Measurements from ENCODE around the gene SEMA5A. TPM values are rescaled to one million over a fixed set of nuclear protein-coding genes. Genes with fewer than 3 reads are reported as not detected.

The SEMA5A gene
- polyA plus RNA-seq, 1 donor (not counting 4 experiments of a cell fraction or from before 2014, with no cell fraction given), result 0.16 TPM

DNA sequence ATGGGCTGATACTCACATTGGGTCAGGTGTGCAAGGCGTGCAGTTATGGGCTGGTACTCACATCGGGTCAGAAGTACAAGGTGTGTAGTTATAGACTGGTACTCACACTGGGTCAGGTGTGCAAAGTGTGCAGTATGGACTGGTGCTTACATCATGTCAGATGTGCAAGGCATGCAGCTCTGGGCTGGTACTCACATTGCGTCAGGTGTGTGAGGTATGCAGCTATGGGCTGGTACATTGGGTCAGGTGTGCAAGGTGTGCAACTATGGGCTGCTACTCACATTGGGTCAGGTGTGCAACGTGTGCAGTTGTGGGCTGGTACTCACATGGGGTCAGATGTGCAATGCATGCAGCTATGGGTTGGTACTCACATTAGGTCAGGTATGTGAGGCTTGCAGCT is 213.8 kb downstream of the SEMA5A start:
- Histone ChIP-seq H3K4me3 (ENCODE audit: control insufficient read depth in 2 of 3, extremely low read depth in 1 of 3, insufficient read depth in 2 of 3, low read depth in 1 of 3, low read length in 3 of 3) (no peak overlapping the region), H3K4me2 (ENCODE audit: control insufficient read depth, extremely low read depth, insufficient read depth, low read depth, low read length) (no peak overlapping the region)
- TF ChIP-seq EZH2 (IDR thresholded peaks at IDR 0.05; ENCODE audit: low read length), result no peak
- TF ChIP-seq, protein P1, sequence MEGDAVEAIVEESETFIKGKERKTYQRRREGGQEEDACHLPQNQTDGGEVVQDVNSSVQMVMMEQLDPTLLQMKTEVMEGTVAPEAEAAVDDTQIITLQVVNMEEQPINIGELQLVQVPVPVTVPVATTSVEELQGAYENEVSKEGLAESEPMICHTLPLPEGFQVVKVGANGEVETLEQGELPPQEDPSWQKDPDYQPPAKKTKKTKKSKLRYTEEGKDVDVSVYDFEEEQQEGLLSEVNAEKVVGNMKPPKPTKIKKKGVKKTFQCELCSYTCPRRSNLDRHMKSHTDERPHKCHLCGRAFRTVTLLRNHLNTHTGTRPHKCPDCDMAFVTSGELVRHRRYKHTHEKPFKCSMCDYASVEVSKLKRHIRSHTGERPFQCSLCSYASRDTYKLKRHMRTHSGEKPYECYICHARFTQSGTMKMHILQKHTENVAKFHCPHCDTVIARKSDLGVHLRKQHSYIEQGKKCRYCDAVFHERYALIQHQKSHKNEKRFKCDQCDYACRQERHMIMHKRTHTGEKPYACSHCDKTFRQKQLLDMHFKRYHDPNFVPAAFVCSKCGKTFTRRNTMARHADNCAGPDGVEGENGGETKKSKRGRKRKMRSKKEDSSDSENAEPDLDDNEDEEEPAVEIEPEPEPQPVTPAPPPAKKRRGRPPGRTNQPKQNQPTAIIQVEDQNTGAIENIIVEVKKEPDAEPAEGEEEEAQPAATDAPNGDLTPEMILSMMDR (optimal IDR thresholded peaks at IDR 0.05 in 1 of 3, IDR thresholded peaks at IDR 0.05 in 1 of 3, conservative IDR thresholded peaks at IDR 0.05 in 1 of 3; ENCODE audit: extremely low read depth in 1 of 3, insufficient read depth in 2 of 3, low read length in 3 of 3), result no peak

GRCh38 chr5:9331372-9331771 is 214.5 kb downstream of the SEMA5A start:
- no peaks in the 10 kb centered on the region for H4K20me1 ChIP-seq (ENCODE audit: control insufficient read depth, extremely low read depth, insufficient read depth, low read length)
- FAIRE-seq (no peak), DNase-seq (ENCODE audit: low read depth, low spot score) (no peak)
- peaks cover 5% of the 10 kb centered on the region for H3K4me1 ChIP-seq (ENCODE audit: control insufficient read depth, extremely low read depth, insufficient read depth, low read length)
- no peak overlapping the region for H3K27ac ChIP-seq (ENCODE audit: control insufficient read depth, insufficient read depth, low read length)
- H2AFZ ChIP-seq (ENCODE audit: control insufficient read depth, low read length), result no peak overlapping the region
- TF ChIP-seq EZH2 (IDR thresholded peaks at IDR 0.05; ENCODE audit: low read length), result no peak
- TF ChIP-seq, protein P1 (optimal IDR thresholded peaks at IDR 0.05 in 1 of 3, IDR thresholded peaks at IDR 0.05 in 1 of 3, conservative IDR thresholded peaks at IDR 0.05 in 1 of 3; ENCODE audit: extremely low read depth in 1 of 3, insufficient read depth in 2 of 3, low read length in 3 of 3), result no peak
- H3K79me2 ChIP-seq (ENCODE audit: control insufficient read depth, insufficient read depth, low read length), result no peaks in the 10 kb centered on the region
- H3K9ac ChIP-seq (ENCODE audit: control insufficient read depth, extremely low read depth, insufficient read depth, low read length), result no peak overlapping the region
- no peaks in the 10 kb centered on the region for H3K36me3 ChIP-seq (ENCODE audit: control insufficient read depth in 2 of 2, extremely low read depth in 1 of 2, insufficient read depth in 2 of 2, low read length in 2 of 2)
- H3K9me1 ChIP-seq (ENCODE audit: control insufficient read depth, extremely low read depth, insufficient read depth, low read length), result no peaks in the 10 kb centered on the region
- H3K27me3 ChIP-seq (ENCODE audit: control insufficient read depth, extremely low read depth, insufficient read depth, low read length), result no peaks in the 10 kb centered on the region
- dilution Hi-C loops (cut with MboI; ENCODE audit: extremely low pct_ligation_motif_present, low sequenced_read_pairs), result no loop called here
- H3K4me3 ChIP-seq (ENCODE audit: control insufficient read depth in 2 of 3, extremely low read depth in 1 of 3, insufficient read depth in 2 of 3, low read depth in 1 of 3, low read length in 3 of 3), result no peak overlapping the region
- no peaks in the 10 kb centered on the region for H3K9me3 ChIP-seq (ENCODE audit: control insufficient read depth, low read depth, low read length)
- H3K4me2 ChIP-seq (ENCODE audit: control insufficient read depth, extremely low read depth, insufficient read depth, low read depth, low read length), result no peak overlapping the region

More for the DNA sequence above, 213.8 kb downstream of the SEMA5A start:
- dilution Hi-C loops (cut with MboI; ENCODE audit: extremely low pct_ligation_motif_present, low sequenced_read_pairs), result no loop called here
- H3K9ac ChIP-seq (ENCODE audit: control insufficient read depth, extremely low read depth, insufficient read depth, low read length), result no peak overlapping the region
- FAIRE-seq, result no peak
- H3K9me3 ChIP-seq (ENCODE audit: control insufficient read depth, low read depth, low read length), result no peaks in the 10 kb centered on the region
- H2AFZ ChIP-seq (ENCODE audit: control insufficient read depth, low read length), result no peak overlapping the region
- peaks cover 5% of the 10 kb centered on the region for H3K4me1 ChIP-seq (ENCODE audit: control insufficient read depth, extremely low read depth, insufficient read depth, low read length)
- H3K79me2 ChIP-seq (ENCODE audit: control insufficient read depth, insufficient read depth, low read length), result no peaks in the 10 kb centered on the region
- H4K20me1 ChIP-seq (ENCODE audit: control insufficient read depth, extremely low read depth, insufficient read depth, low read length), result no peaks in the 10 kb centered on the region
- H3K27ac ChIP-seq (ENCODE audit: control insufficient read depth, insufficient read depth, low read length), result no peak overlapping the region
- no peaks in the 10 kb centered on the region for H3K36me3 ChIP-seq (ENCODE audit: control insufficient read depth in 2 of 2, extremely low read depth in 1 of 2, insufficient read depth in 2 of 2, low read length in 2 of 2)
- no peaks in the 10 kb centered on the region for H3K9me1 ChIP-seq (ENCODE audit: control insufficient read depth, extremely low read depth, insufficient read depth, low read length)
- no peaks in the 10 kb centered on the region for H3K27me3 ChIP-seq (ENCODE audit: control insufficient read depth, extremely low read depth, insufficient read depth, low read length)
- no peak for DNase-seq (ENCODE audit: low read depth, low spot score)

Measured in keratinocyte (primary cell).